ENCODE results near the gene PTGR2.
A peak's percentile ranks its signal among the peaks of the same experiment; 100 is the strongest.

The PTGR2 gene

GRCh38 chr14:73851567-73852382 lies at the start of gene PTGR2:
PTGR2 (plus strand) TSS chr14:73851831; CDS start chr14:73858863, 7,032 bp downstream.
- TF ChIP-seq CTCF (IDR thresholded peaks at IDR 0.05; ENCODE audit: insufficient read depth, low read depth, low read length, missing control alignments), result peak; percentile 24
- peak within 1 kb of the TSS; percentile 65 for H3K4me3 ChIP-seq (ENCODE audit: low read length)

GRCh38 chr14:73802431-73803188 lies 49.0 kb upstream of the PTGR2 start:
- DNase-seq (ENCODE audit: low read depth), result peak; percentile 95
- H3K4me3 ChIP-seq (ENCODE audit: low read length), result no peak overlapping the region
- peak; percentile 14 for TF ChIP-seq CTCF (IDR thresholded peaks at IDR 0.05; ENCODE audit: insufficient read depth, low read depth, low read length, missing control alignments)

More at GRCh38 chr14:73851567-73852382, at the start of gene PTGR2:
- DNase-seq (ENCODE audit: low read depth), result peak; percentile 92

GRCh38 chr14:73804636-73805035 lies 47.0 kb upstream of the PTGR2 start:
- no peak for TF ChIP-seq CTCF (IDR thresholded peaks at IDR 0.05; ENCODE audit: insufficient read depth, low read depth, low read length, missing control alignments)

GRCh38 chr14:73807457-73807856 lies 44.2 kb upstream of the PTGR2 start:
- DNase-seq (ENCODE audit: low read depth), result no peak
- no peak overlapping the region for H3K4me3 ChIP-seq (ENCODE audit: low read length)
- TF ChIP-seq CTCF (IDR thresholded peaks at IDR 0.05; ENCODE audit: insufficient read depth, low read depth, low read length, missing control alignments), result no peak

More at GRCh38 chr14:73804636-73805035, 47.0 kb upstream of the PTGR2 start:
- DNase-seq (ENCODE audit: low read depth), result no peak
- no peak overlapping the region for H3K4me3 ChIP-seq (ENCODE audit: low read length)

- no peak for TF ChIP-seq CTCF (IDR thresholded peaks at IDR 0.05; ENCODE audit: insufficient read depth, low read depth, low read length, missing control alignments)
- DNase-seq (ENCODE audit: low read depth), result no peak
Measured at GRCh38 chr14:73809391-73809790, 42.2 kb upstream of the PTGR2 start.

GRCh38 chr14:73810478-73811163 lies 41.0 kb upstream of the PTGR2 start:
- H3K4me3 ChIP-seq (ENCODE audit: low read length), result no peak overlapping the region
- no peak for DNase-seq (ENCODE audit: low read depth)
- no peak for TF ChIP-seq CTCF (IDR thresholded peaks at IDR 0.05; ENCODE audit: insufficient read depth, low read depth, low read length, missing control alignments)

More at GRCh38 chr14:73809391-73809790, 42.2 kb upstream of the PTGR2 start:
- H3K4me3 ChIP-seq (ENCODE audit: low read length), result no peak overlapping the region
